Measurements from ENCODE around the gene TENT4B.
A peak's percentile ranks its signal among the peaks of the same experiment; 100 is the strongest.
"Not testable (repeated sequence)": the region's sequence is repeated elsewhere in the genome, so short reads cannot be mapped to it uniquely, and the experiment has no call there.

TENT4B gene

GRCh38 chr16:50238868-50239301, 85.8 kb downstream of the TENT4B start:
- no peak for DNase-seq

GRCh38 chr16:50243024-50243423, 89.9 kb downstream of the TENT4B start:
- not testable (repeated sequence) for DNase-seq

GRCh38 chr16:50244140-50244503, 91.0 kb downstream of the TENT4B start:
- DNase-seq = no peak

DNA sequence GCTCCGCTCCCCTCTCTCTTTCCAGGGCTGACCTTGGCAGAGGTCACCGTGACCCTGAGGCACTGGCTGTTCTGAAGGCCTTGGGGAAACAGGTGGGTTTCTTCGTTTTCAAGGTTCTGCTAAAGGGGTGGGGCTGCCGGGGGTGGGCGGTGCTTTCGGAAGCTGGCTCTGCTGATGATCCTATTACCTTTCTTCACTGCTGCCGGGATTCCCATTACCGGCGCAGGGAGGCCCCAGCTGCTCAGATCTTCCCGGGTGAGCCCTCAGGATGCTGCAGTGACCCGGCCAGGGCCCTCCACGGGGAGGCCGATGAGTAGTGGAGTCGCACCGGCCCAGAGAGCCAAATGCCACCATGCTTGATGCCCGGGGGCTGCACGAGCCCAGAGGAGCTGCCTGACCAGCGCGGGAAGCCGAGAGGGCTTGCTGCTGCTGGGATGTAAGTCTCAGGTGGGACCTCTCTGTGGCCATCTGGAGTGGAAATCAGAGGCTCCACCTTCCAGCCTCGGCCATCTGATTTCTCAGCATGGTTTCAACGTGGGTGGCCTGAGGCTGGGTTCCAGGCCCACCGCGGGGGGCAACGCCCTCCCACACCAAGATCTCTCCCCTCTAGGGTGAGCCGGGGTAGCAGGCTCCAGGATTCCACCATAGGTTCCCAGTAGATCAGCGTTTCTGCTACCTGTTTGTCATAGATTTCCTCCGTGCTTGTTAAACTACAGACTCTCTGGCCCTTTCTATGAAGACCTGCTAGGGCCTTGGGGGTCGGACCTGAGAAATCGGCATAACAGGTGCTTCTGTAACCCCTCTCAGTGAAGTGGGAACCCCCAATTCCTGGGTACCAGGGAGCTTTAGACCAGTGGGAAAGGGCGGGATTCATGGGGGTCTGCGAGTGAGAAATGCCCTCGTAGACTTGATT, 91.7 kb downstream of the TENT4B start:
- no peak for DNase-seq

DNA sequence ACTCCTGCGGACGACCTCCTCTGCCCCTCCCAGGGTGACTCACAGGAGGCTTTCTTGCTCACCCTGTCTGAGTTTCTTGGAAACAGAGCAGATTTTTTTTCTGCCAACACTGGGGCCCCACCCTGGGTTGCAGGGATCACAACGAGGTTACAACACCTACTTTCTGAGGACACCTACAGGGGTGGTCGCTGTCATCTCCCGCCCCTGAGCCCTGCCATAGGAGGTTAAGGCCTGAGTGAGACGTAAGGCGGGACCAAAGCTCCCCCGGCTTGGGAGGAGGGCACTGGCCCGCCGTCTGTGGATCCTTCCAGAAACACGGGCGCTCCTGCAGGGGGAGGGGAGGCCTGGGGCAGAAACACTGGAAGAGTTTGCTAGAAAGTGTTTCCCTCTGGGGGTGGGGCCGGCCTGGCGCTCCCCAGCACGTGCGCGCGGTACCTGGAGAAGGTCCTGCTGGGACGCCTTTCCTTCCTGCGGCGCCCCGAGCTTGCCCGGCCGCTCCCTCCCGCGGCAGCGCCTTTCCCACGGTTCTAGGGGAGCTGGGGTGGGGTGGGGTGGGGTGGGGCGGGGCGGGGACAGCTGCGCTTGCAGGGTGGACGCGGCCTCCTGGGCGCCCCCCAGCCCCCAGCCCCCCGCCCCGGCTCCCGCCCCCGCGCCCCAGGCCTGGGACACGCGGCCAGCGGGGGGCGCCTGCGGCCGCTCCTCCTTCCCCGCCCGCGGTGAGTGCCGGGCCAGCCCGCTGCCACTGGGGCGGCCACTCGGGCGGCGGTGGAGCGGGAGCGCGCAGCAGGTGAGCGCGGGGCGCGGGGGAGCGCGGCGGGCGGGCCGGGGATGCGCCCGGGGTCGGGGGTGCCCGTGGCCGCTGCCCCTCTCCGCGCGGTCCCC, 92.6 kb downstream of the TENT4B start:
- DNase-seq = peak; percentile 65

- no peak for DNase-seq
Observed at GRCh38 chr16:50246299-50247122, 93.4 kb downstream of the TENT4B start.

- no peak for DNase-seq
Observed at GRCh38 chr16:50247123-50247905, 94.2 kb downstream of the TENT4B start.

DNA sequence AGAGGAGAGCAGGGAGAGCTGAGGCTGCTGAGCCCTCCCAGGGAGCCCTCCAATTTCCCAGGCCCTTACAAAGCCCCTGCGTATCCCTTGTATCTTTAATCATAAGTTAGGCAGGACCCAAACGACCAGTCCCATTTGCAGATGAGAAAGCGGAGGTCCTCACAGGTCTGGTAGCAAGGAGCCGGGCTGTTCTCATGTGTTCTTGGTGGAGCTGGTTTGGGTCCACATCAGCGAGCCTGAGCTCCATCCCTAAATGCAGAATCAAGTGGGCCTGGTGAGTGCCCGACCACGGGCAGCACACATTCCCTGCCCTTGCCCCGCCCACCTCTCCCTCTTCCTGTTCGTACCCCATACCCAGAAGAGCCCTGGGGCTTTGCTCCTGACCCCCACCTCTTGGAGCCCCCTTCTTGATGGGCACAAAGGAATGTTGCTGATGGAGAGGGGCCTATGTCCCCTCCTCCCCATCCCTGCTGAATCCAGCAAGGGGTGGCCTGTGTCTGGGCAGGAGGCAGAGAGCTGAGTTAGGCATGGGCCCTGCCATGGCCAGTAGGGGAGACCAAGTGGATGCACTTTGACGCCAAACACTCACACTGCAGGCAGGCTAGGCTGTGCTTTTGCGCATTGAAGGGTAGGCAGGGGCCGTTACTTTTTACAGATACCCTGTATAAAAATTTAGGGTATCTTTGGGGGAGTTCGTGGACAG, 95.0 kb downstream of the TENT4B start:
- DNase-seq = no peak

DNA sequence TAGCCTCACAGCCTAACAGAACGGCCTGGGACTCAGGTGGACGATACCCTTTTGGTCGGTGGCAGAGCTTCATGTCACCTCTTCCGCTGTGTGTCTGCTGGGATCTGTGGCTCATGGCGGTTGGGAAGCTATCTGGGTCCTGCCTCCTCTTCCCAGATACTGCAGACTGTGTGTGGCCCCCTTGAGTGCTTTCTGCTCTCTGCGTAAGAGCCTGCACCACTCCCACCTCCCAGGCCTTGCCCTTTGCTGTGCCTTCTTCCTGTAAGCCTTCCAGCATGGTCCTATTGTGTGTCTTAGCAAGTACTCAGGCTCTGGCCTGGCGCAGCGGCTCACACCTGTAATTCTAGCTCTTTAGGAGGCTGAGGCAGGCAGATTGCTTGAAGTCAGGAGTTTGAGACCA, 95.7 kb downstream of the TENT4B start:
- no peak for DNase-seq

GRCh38 chr16:50251375-50252081, 98.4 kb downstream of the TENT4B start:
- DNase-seq = no peak

DNA sequence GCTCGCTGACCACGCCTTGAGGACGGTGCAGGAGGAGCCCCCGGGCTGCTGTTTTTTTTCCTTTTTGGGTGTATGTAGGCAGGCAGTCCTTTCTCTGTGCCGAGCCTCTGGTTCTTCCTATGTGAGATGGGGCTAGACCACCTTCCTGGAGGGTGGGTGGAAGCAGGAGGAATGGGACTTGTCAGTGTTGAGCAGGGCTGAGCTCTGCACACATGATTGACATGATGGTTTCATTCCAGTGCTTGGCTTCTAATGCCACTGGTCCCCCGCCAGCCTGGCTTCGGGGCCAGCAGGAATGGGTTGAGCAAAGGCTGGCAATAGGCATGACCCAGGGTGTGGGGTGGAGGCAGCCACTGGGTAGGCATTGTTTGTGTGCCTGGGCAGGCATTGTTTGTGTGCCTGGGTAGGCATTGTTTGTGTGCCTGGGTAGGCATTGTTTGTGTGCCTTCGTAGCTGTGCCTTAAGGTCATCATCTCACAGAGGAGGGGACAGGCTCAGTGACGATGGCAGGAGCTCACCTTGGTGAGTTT, 99.0 kb downstream of the TENT4B start:
- DNase-seq = no peak

DNA sequence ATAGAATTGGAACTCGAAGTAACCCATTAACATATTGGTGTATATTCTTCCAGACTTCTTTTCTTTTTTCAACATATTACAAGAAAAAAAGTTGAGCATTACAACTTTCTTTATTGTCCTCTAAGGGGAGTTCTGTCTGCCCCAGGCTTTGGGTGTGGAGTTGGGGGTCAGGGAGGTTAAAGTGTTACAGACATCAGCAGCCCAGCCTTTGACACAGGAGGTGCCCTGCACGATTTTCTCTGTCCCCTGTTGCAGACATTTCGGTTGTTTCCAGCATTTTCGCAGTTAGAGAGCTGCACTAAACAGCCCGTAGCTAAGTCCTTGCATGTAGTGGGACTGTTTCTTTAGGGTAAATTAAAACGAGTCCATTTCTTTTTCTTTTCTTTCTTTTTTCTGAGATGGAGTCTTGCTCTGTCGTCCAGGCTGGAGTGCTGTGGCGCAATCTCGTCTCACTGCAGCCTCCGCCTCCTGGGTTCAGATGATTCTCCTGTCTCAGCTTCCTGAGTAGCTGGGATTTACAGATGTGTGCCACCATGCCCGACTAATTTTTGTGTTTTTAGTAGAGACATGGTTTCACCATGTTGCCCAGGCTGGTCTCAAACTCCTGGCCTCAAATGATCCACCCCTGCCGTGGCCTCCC, 99.9 kb downstream of the TENT4B start:
- no peak for DNase-seq

- DNase-seq = no peak
Observed at GRCh38 chr16:50253514-50253910, 100.4 kb downstream of the TENT4B start.

- DNase-seq = no peak
Observed at GRCh38 chr16:50254072-50254471, 101.0 kb downstream of the TENT4B start.

DNA sequence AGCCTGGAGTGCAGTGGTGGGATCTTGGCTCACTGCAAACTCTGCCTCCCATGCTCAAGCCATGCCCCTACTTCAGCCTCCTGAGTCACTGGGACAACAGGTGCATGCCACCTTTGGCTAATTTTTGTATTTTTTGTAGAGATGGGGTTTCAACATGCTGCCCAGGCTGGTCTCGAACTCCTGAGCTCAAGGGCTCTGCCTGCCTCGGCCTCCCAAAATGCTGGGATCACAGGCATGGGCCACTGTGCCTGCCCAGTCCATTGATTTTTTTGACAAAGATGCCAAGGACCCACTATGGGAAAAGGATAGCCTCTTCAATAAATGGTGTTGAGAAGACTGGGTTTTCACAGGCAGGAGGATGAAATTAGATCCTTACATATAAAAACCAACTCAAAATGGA, 102.4 kb downstream of the TENT4B start:
- DNase-seq = no peak

DNA sequence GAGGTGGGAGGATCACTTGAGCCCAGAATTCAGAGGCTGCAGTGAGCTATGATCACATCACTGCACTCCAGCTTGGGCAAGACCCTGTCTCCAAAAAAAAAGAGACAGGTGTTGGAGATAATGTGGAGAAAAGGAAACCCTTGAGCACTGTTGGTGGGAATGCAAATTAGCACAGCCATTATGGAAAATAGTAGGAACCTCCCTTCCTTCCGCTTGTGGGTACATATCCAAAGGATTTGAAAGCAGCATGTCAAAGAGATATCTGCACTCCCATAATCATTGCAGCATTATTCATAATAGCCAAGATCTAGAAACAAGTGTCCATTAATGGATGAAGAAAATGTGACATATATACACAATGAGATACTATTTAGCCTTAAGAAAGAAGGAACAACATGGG, 103.5 kb downstream of the TENT4B start:
- no peak for DNase-seq

- no peak for DNase-seq
Observed at GRCh38 chr16:50257876-50258275, 104.8 kb downstream of the TENT4B start.

GRCh38 chr16:50259334-50260205, 106.5 kb downstream of the TENT4B start:
- no peak for DNase-seq
